ENCODE measurements around the gene PPP1R14C. TPM values are rescaled to one million over a fixed set of nuclear protein-coding genes. Genes with fewer than 3 reads are reported as not detected.

Gene PPP1R14C
- total RNA-seq, 2 experiments from 2014 or later = not detected

GRCh38 chr6:150211700-150212511 lies 69.1 kb downstream of the PPP1R14C start:
- H3K4me1 Mint-ChIP-seq = no peaks in the 10 kb centered on the region

GRCh38 chr6:150212778-150213177 lies 69.9 kb downstream of the PPP1R14C start:
- ATAC-seq (ENCODE audit: low read depth) (no peak), DNase-seq (no peak)
- Mint-ChIP-seq H3K9me3 (no peaks in the 10 kb centered on the region), H3K36me3 (no peaks in the 10 kb centered on the region), H3K27me3 (peaks cover 10% of the 10 kb centered on the region), H3K27ac (no peak overlapping the region), H3K4me3 (no peak overlapping the region), H3K4me1 (no peaks in the 10 kb centered on the region)
- POLR2A ChIA-PET = no interaction called here

More at GRCh38 chr6:150211700-150212511, 69.1 kb downstream of the PPP1R14C start:
- H3K9me3 Mint-ChIP-seq = no peaks in the 10 kb centered on the region
- peaks cover 10% of the 10 kb centered on the region for H3K27me3 Mint-ChIP-seq
- H3K4me3 Mint-ChIP-seq = no peak overlapping the region
- no peak overlapping the region for H3K27ac Mint-ChIP-seq
- POLR2A ChIA-PET = no interaction called here
- H3K36me3 Mint-ChIP-seq = no peaks in the 10 kb centered on the region
- DNase-seq = no peak
- ATAC-seq (ENCODE audit: low read depth) = no peak

- Mint-ChIP-seq H3K4me1 (no peaks in the 10 kb centered on the region), H3K27ac (no peak overlapping the region), H3K9me3 (no peaks in the 10 kb centered on the region), H3K36me3 (no peaks in the 10 kb centered on the region), H3K27me3 (peaks cover 10% of the 10 kb centered on the region), H3K4me3 (no peak overlapping the region)
- POLR2A ChIA-PET = no interaction called here
- no peak for ATAC-seq (ENCODE audit: low read depth)
- no peak for DNase-seq
Measured at GRCh38 chr6:150213301-150213700, 70.5 kb downstream of the PPP1R14C start.

- ATAC-seq (ENCODE audit: low read depth) = no peak
Measured at GRCh38 chr6:150214310-150214709, 71.5 kb downstream of the PPP1R14C start.

GRCh38 chr6:150220634-150221551 lies 78.0 kb downstream of the PPP1R14C start:
- H3K27me3 Mint-ChIP-seq = peaks cover 18% of the 10 kb centered on the region
- H3K4me3 Mint-ChIP-seq = no peak overlapping the region
- no peak overlapping the region for H3K27ac Mint-ChIP-seq
- no peak for ATAC-seq (ENCODE audit: low read depth)
- DNase-seq = no peak
- H3K9me3 Mint-ChIP-seq = no peaks in the 10 kb centered on the region
- no peaks in the 10 kb centered on the region for H3K36me3 Mint-ChIP-seq
- POLR2A ChIA-PET = no interaction called here
- H3K4me1 Mint-ChIP-seq = no peaks in the 10 kb centered on the region

More at GRCh38 chr6:150214310-150214709, 71.5 kb downstream of the PPP1R14C start:
- Mint-ChIP-seq H3K4me3 (no peak overlapping the region), H3K9me3 (no peaks in the 10 kb centered on the region), H3K4me1 (no peaks in the 10 kb centered on the region), H3K27me3 (peaks cover 10% of the 10 kb centered on the region), H3K27ac (no peak overlapping the region), H3K36me3 (no peaks in the 10 kb centered on the region)
- POLR2A ChIA-PET = no interaction called here
- DNase-seq = no peak

- no peak for DNase-seq
- H3K4me1 Mint-ChIP-seq = no peaks in the 10 kb centered on the region
- POLR2A ChIA-PET = no interaction called here
- ATAC-seq (ENCODE audit: low read depth) = no peak
- no peak overlapping the region for H3K27ac Mint-ChIP-seq
- no peak overlapping the region for H3K4me3 Mint-ChIP-seq
- H3K27me3 Mint-ChIP-seq = peaks cover 22% of the 10 kb centered on the region
- H3K9me3 Mint-ChIP-seq = no peaks in the 10 kb centered on the region
- no peaks in the 10 kb centered on the region for H3K36me3 Mint-ChIP-seq
Measured at GRCh38 chr6:150224820-150225219, 82.0 kb downstream of the PPP1R14C start.

GRCh38 chr6:150227281-150227680 lies 84.4 kb downstream of the PPP1R14C start:
- H3K36me3 Mint-ChIP-seq = peaks cover 2% of the 10 kb centered on the region
- POLR2A ChIA-PET = no interaction called here
- no peak overlapping the region for H3K27ac Mint-ChIP-seq
- H3K4me1 Mint-ChIP-seq = no peaks in the 10 kb centered on the region
- H3K9me3 Mint-ChIP-seq = peaks cover 2% of the 10 kb centered on the region
- ATAC-seq (ENCODE audit: low read depth) (no peak), DNase-seq (no peak)
- H3K4me3 Mint-ChIP-seq = no peak overlapping the region
- H3K27me3 Mint-ChIP-seq = peaks cover 24% of the 10 kb centered on the region

GRCh38 chr6:150228072-150228733 lies 85.4 kb downstream of the PPP1R14C start:
- H3K36me3 Mint-ChIP-seq = peaks cover 5% of the 10 kb centered on the region
- DNase-seq = no peak
- H3K4me1 Mint-ChIP-seq = peaks cover 3% of the 10 kb centered on the region
- H3K27ac Mint-ChIP-seq = no peak overlapping the region
- no peak for ATAC-seq (ENCODE audit: low read depth)
- H3K4me3 Mint-ChIP-seq = no peak overlapping the region
- peaks cover 9% of the 10 kb centered on the region for H3K9me3 Mint-ChIP-seq
- peaks cover 22% of the 10 kb centered on the region for H3K27me3 Mint-ChIP-seq
- POLR2A ChIA-PET = no interaction called here

- POLR2A ChIA-PET = no interaction called here
- no peak overlapping the region for H3K4me3 Mint-ChIP-seq
- H3K27ac Mint-ChIP-seq = no peak overlapping the region
- peaks cover 9% of the 10 kb centered on the region for H3K9me3 Mint-ChIP-seq
- H3K27me3 Mint-ChIP-seq = peaks cover 16% of the 10 kb centered on the region
- no peak for DNase-seq
- H3K4me1 Mint-ChIP-seq = peaks cover 3% of the 10 kb centered on the region
- peaks cover 5% of the 10 kb centered on the region for H3K36me3 Mint-ChIP-seq
- no peak for ATAC-seq (ENCODE audit: low read depth)
Measured at GRCh38 chr6:150229436-150230163, 86.8 kb downstream of the PPP1R14C start.

- Mint-ChIP-seq H3K4me3 (no peak overlapping the region), H3K27ac (no peak overlapping the region), H3K27me3 (peaks cover 13% of the 10 kb centered on the region), H3K4me1 (peaks cover 6% of the 10 kb centered on the region), H3K36me3 (peaks cover 5% of the 10 kb centered on the region), H3K9me3 (peaks cover 9% of the 10 kb centered on the region)
- POLR2A ChIA-PET = no interaction called here
- DNase-seq = no peak
- ATAC-seq (ENCODE audit: low read depth) = no peak
Measured at GRCh38 chr6:150230164-150230561, 87.3 kb downstream of the PPP1R14C start.

GRCh38 chr6:150230832-150231524 lies 88.1 kb downstream of the PPP1R14C start:
- no peak for DNase-seq
- Mint-ChIP-seq H3K27me3 (peaks cover 13% of the 10 kb centered on the region), H3K27ac (no peak overlapping the region), H3K36me3 (peaks cover 5% of the 10 kb centered on the region), H3K4me1 (peaks cover 8% of the 10 kb centered on the region), H3K4me3 (no peak overlapping the region), H3K9me3 (peaks cover 9% of the 10 kb centered on the region)
- POLR2A ChIA-PET = no interaction called here
- no peak for ATAC-seq (ENCODE audit: low read depth)

- H3K4me3 Mint-ChIP-seq = no peak overlapping the region
- POLR2A ChIA-PET = no interaction called here
- ATAC-seq (ENCODE audit: low read depth) = no peak
- H3K4me1 Mint-ChIP-seq = peaks cover 8% of the 10 kb centered on the region
- DNase-seq = no peak
- peaks cover 5% of the 10 kb centered on the region for H3K36me3 Mint-ChIP-seq
- H3K27me3 Mint-ChIP-seq = peaks cover 13% of the 10 kb centered on the region
- peaks cover 12% of the 10 kb centered on the region for H3K9me3 Mint-ChIP-seq
- H3K27ac Mint-ChIP-seq = no peak overlapping the region
Measured at GRCh38 chr6:150231525-150231850, 88.6 kb downstream of the PPP1R14C start.
